NOMO-1 (cell line): Measurements from ENCODE around the gene DNAAF5.
A peak's percentile ranks its signal among the peaks of the same experiment; 100 is the strongest.
"Not testable (repeated sequence)": the region's sequence is repeated elsewhere in the genome, so short reads cannot be mapped to it uniquely, and the experiment has no call there.

Experiments
- DNase-seq, 2 experiments: peaks; one replicate each; lab custom pipeline; 2025; ENCODE audit not compliant: unreplicated experiment in 2 of 2; lab: John Stamatoyannopoulos, UW

The DNAAF5 gene

DNA sequence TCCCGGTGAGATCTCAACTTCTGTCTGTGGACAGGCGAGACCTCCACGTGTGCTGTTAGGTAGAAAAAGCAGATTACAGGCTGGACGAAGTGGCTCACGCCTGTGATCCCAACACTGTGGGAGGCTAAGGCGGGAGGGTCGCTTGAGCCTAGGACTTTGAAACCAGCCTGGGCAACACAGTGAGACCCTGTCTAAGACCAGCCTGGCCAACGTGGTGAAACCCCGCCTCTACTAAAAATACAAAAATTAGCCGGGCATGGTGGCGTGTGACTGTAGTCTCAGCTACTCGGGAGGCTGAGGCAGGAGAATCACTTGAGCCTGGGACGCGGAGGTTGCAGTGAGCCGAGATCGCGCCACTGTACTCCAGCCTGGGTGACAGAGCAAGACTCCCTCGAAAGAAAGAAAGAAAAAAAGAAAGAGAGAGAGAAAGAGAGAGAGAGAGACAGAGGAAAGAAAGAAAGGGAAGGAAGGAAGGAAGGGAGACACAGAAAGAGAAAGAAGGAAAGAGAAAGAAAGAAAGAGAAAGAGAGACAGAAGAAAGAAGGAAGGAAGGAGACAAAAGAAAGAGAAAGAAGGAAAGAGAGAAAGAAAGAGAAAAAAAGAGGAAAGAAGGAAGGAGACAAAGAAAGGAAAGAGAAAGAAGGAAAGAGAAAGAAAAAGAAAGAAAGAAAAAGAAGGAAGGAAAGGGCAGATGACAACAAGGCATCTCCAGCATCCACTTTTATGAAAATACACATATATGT is 76.2 kb downstream of the DNAAF5 start:
- DNase-seq = no peak

GRCh38 chr7:803243-803635 is 76.7 kb downstream of the DNAAF5 start:
- DNase-seq = no peak

DNA sequence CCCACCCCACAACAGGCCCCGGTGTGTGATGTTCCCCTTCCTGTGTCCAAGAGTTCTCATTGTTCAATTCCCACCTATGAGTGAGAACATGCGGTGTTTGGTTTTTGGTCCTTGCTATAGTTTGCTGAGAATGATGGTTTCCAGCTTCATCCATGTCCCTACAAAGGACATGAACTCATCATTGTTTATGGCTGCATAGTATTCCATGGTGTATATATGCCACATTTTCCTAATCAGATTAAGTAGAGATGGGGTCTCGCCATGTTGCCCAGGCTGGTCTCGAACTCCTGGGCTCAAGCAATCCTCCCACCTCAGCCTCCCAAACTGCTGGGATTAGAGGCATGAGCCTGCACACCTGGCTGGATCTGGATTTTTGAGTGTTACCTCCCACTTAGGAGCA is 77.3 kb downstream of the DNAAF5 start:
- not testable (repeated sequence) for DNase-seq

DNA sequence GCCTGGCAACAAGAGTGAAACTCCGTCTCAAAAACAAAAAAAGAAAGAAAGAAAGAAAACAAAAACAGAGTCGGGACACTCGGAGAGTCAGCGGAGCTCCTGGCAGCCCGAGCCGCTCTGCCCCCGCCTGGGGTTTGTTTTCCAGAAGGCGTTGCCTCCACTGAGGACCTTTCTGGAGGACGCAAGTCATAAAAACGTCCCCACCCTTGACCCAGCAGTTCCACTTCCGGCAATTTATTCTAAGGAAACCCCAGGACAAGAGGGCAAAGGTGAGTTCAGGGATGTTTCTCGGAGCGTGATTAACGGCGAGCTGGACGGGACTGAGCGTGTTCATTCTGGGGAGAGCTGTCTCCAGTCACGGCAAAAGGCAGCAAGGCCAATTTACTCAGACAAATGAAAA is 78.8 kb downstream of the DNAAF5 start:
- no peak for DNase-seq

GRCh38 chr7:815284-816216 is 89.1 kb downstream of the DNAAF5 start:
- DNase-seq = no peak

- peak; percentile 93 to 99 for DNase-seq
Measured at GRCh38 chr7:816300-816750, 89.8 kb downstream of the DNAAF5 start.

DNA sequence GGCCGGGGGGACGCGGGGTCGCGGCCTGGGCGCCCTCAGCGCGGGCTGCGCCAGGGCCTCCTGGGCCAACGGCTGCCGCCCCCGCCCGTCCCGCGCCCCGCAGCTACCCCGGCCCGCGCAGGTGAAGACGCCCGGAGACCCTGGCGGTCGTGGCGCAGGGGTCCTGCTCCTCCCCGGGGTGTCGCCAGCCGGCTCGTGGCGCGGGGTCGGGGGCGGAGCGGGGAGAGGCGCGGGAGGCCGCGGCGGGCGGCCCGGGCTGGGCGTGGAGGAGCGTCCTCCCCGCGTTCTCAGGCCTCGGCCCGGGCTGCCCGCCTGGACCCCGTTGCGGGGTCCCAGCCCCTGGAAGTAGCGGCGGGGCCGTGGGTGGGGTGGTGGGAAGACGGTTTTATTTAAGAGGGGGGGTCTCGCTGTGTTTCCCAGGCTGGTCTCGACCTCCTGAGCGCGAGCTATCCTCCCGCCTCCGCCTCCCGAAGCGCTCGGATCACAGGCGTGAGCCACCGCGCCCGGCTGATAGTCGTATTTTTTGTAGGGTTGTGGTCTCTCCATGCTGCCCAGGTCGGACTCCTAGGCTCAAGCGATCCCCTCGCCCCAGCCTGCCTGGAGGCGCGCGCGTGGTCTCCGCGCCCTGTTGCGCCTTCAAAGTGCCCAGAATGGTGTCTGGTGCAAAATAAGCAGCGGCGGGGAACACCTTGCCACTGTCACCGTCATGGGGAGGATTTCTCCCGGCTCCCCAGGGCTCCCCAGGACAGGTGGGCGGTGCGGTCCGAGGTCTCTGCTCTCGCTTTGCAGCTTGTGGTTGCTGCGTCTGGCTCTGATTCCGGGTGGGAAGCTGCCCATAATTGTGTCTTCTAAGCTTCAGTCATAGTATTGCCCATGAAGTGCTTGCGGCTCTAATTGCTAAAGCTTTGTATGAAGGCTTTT is 90.5 kb downstream of the DNAAF5 start:
- DNase-seq = peak in 1 of 2 experiments; percentile 31

DNA sequence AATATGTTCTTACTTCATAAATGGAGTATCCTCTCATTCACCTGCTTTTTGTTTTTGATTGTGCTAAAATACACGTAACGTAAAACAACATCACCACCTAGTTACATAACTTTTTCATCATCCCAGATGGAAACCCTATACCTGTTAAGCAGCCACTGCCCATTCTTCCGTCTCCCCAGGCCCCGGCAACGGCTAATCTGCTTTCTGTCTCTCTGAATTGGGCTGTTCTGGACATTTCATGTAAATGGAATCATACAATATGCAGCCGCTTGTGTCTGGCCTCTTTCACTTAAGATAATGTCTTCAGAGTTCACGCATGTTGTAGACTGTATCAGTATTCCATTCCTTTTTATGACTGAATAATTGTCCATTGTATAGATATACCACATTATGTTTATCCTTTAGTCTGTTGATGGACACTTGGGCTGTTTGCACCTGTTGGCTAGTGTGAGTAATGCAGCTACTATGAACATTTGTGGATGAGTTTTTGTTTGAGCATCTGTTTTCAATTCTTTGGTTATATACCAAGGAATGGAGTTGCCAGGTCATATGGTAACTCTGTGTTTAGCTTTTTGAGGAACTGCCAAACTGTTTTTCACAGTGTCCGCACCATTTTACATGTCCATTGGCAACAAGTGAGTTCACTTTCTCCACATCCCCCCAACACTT is 91.7 kb downstream of the DNAAF5 start:
- peak in 1 of 2 experiments; percentile 11 for DNase-seq

- DNase-seq = no peak
Measured at GRCh38 chr7:820341-820740, 93.8 kb downstream of the DNAAF5 start.

- DNase-seq = no peak
Measured at GRCh38 chr7:821688-822087, 95.2 kb downstream of the DNAAF5 start.

- no peak for DNase-seq
Measured at GRCh38 chr7:822692-823276, 96.3 kb downstream of the DNAAF5 start.

- DNase-seq = no peak
Measured at GRCh38 chr7:823649-824048, 97.2 kb downstream of the DNAAF5 start.

- no peak for DNase-seq
Measured at GRCh38 chr7:824081-824480, 97.6 kb downstream of the DNAAF5 start.

DNA sequence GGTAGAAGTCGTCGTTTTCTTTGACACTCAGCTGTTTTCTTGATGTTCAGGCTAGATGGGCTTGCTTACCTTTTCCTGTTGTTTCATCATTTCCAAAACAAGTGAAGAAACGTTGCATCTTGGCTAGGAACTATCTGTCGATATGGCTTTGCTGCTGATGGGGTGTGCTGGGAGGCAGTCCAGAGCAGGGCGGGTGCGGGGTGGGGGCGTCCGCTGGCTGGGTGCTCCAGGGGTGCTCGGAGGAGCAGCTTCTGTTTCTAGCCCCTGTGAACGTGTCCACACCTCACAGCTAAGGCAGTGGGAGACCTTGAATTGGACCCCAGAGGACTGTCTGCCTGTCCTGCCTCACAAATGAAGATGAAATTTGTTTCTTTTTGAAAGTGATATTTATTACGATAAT is 98.2 kb downstream of the DNAAF5 start:
- no peak for DNase-seq

DNA sequence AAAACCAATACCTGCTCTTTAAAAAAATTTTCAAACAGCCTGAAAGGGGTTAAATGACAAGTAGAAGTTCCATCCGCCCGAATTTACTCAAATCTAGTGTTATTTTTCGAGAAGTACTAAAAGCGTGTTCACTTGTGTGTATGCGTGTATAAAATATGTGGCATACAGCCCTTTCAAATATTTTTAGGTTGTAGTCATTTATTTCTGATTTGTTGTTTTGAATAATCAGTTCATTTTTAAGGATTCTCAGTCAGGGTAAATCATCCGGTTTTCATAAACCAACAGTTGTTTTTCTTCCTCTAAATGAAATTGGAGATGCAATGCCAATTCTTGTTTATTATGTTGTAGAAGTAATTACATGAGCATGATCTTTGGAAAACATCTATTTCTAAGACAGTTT is 98.9 kb downstream of the DNAAF5 start:
- no peak for DNase-seq

DNA sequence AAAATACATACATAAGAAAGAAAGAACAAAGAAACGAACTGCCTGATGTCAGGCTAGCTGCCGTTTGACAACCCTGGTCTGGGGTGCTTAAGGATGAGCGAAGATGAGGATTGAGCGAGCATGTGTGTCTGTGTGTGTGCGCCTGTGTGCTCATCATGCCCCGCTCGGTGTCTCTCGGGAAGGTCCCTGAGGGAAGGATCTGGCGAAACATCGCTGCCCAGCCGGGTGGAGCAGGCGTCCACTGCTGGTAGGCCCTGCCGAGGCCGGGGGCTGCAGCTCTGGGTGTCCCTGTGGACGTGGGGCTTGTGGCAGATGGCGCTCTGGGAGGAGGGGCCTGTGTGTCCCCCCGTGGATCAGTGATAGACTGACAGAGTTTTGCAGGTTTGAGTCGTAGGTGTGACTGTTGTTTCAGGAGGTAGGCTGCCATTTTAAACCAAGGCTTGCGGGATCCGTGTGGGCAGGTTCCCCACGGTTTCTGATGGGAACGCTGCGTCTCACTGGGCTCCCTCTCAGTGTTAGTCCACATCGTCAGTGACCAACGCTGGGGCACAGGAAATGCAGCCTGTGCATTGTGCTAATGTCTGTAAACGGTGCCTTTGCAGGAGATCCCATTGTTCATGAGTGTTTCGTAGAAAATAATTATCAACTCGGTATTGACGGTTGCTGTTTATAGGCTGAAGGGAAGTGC is 99.9 kb downstream of the DNAAF5 start:
- no peak for DNase-seq

GRCh38 chr7:828793-829561 is 102.5 kb downstream of the DNAAF5 start:
- no peak for DNase-seq

DNA sequence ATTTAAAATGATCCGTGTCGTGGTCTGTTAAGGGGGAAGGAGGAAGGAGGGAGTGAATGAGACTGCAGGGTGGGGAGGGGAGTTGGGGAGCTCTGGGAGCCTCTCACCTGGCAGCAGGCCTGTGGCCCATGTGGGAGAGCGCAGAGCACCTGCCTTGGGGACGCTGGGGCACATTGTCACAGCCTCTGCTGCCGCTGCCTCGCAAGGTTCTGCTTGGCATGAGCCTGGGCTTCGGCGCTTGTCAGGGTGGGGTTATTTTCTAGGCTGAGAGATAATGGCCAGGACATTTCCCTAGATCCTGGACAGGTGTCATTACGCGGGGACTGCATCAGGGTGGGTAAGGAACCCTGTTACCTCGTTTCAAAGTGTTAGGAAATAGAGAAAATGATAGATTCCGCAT is 103.6 kb downstream of the DNAAF5 start:
- DNase-seq = no peak
